Mononuclear cell (primary cell): Measurements from ENCODE around the gene FOXK1. TPM values are rescaled to one million over a fixed set of nuclear protein-coding genes. Genes with fewer than 3 reads are reported as not detected.
A peak's percentile ranks its signal among the peaks of the same experiment; 100 is the strongest.

ENCODE experiments used
- H3K27me3 ChIP-seq: 2 replicates; pipeline ENCODE4 v1.6.0; 2011; ENCODE audit warnings: low read length, control low read depth; ENCODE audit not compliant: insufficient read depth
- H3K4me1 ChIP-seq: 2 replicates; pipeline ENCODE4 v1.5.1; 2011; ENCODE audit warnings: mild to moderate bottlenecking, low read length, control low read depth; ENCODE audit not compliant: insufficient read depth
- H3K4me3 ChIP-seq: 2 replicates; pipeline ENCODE4 v1.5.1; 2011; ENCODE audit warnings: mild to moderate bottlenecking, low read length, moderate library complexity
- H3K9me3 ChIP-seq: 2 replicates; pipeline ENCODE4 v1.5.1; 2011; ENCODE audit warnings: low read depth, mild to moderate bottlenecking, control low read depth, low read length
- total RNA-seq: library from RNA; depleted of rRNA; stranded (reverse); fragments of >200 nt; gene quantifications from one replicate; pipeline ENCODE4 v1.2.3, GENCODE V29; 2012

Gene FOXK1
- total RNA-seq, 1 donor = 41.5 TPM

DNA sequence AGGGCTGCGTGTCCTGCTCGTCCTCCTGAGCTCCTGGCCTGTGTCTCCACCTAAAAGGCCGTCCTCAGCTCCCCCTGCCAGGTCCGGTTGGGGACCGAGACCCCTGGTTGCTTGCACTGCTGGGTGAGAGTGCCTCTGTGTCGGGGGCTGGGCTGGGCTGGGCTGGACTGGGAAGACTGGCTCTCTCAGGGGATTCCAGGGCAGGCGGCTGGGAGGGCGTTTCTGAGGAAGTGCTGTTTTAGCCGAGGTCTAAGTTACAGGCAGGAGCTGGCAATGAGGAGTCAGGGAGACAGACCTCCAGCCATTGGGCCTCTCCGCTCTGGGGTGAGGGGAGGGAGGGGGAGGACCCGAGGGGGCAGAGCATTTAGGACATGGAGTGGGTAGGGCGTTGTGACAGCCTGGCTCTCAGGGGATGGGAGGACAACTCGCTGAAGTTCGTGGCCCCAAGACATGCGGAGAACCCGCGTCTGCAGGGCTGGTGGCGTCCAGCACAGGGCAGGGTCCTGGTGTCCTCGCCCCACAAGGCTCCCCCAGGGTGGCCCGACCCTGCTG lies 20.9 kb downstream of the FOXK1 start:
- no peaks in the 10 kb centered on the region for H3K9me3 ChIP-seq
- H3K4me3 ChIP-seq = no peak overlapping the region
- H3K4me1 ChIP-seq = peaks cover 31% of the 10 kb centered on the region
- H3K27me3 ChIP-seq = no peaks in the 10 kb centered on the region

DNA sequence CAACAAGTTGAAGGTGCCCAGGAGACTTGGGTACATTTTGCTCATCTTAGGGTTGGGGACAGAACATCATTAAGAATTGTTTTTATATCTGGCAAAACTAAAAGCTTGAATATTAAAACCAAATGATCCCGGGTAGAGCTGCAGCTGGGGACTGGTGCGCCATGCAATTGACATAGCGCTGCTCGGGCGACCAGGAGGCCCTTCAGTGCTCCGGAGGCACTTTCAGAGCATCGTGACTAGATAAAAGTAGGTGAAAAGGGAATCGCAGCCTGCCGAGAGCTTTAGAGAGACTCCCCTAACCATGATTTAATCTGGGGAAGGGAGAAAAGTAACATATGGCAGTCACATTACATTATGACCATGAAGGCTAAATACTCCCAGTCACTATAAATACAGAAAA lies 21.4 kb downstream of the FOXK1 start:
- H3K4me3 ChIP-seq = no peak overlapping the region
- peaks cover 31% of the 10 kb centered on the region for H3K4me1 ChIP-seq
- no peaks in the 10 kb centered on the region for H3K9me3 ChIP-seq
- no peaks in the 10 kb centered on the region for H3K27me3 ChIP-seq

GRCh38 chr7:4706384-4707216 lies 24.5 kb downstream of the FOXK1 start:
- Histone ChIP-seq H3K4me3 (no peak overlapping the region), H3K4me1 (peaks cover 40% of the 10 kb centered on the region), H3K27me3 (no peaks in the 10 kb centered on the region), H3K9me3 (no peaks in the 10 kb centered on the region)

DNA sequence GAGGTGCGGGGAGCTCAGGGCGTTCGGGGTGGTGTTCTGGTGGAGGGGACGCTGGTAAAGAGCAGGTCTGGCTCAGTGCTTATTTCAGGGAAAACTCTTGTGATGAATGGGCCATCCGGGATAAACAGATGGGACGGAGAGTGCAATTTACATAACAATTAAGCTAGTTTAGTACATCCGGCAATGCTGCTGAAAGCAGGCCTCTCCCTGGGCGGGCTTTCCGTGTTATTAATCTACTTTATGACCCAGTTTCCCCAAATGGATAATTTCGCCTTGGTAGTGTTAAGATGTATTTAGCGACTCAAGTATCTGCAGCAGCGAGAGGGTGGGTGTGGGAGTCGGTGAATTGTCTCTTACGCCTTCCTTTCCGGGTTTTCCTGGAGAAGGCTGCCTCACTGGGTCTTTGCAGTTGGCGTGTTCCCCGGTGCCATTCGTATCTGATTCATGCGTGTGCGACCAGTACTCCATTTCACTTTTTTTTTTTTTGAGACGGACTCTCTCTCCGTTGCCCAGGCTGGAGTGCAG lies 25.2 kb downstream of the FOXK1 start:
- Histone ChIP-seq H3K4me3 (no peak overlapping the region), H3K27me3 (no peaks in the 10 kb centered on the region), H3K4me1 (peaks cover 46% of the 10 kb centered on the region), H3K9me3 (no peaks in the 10 kb centered on the region)

DNA sequence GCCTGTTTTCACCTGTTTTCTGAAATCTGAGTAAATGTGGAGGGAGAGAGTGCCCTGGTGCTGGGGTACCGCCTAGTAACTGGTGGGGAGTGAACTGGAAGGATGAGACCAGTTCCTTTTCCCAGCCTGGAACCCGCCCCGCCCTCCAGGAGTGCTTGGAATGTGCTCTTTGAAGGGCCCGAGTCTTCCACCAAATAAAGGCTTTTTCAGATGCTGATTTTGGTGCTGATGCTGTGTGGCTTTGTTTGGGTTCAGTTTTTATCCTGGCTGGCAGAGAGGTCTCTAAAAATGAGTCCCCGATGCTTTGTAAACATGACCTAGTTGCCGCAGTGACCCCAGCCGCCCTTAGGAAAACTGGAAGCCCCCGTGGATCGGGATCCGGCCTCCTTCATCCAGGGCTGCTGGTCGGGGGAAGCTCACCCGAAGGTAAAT lies 25.9 kb downstream of the FOXK1 start:
- Histone ChIP-seq H3K27me3 (no peaks in the 10 kb centered on the region), H3K4me3 (no peak overlapping the region), H3K9me3 (no peaks in the 10 kb centered on the region), H3K4me1 (peaks cover 54% of the 10 kb centered on the region)

DNA sequence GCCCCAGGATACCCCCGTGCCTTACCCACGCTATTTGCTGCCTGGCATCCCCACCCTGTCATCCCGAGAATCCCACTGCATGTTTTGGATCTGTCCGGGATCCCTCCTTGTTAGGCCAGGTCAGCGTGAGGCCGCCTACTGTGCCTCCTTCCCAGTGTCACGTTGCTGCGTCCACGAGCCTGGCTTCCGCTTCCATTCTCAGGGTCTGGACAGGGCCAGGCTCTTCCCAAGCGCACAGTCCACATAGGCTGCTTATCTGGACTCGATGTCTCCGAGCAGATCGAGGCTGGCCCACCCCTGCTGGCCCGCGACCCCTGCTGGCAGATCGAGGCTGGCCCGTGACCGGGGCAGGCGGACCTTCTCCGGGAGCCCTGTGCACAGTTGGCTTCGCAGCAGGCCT lies 27.1 kb downstream of the FOXK1 start:
- Histone ChIP-seq H3K27me3 (no peaks in the 10 kb centered on the region), H3K9me3 (no peaks in the 10 kb centered on the region)

DNA sequence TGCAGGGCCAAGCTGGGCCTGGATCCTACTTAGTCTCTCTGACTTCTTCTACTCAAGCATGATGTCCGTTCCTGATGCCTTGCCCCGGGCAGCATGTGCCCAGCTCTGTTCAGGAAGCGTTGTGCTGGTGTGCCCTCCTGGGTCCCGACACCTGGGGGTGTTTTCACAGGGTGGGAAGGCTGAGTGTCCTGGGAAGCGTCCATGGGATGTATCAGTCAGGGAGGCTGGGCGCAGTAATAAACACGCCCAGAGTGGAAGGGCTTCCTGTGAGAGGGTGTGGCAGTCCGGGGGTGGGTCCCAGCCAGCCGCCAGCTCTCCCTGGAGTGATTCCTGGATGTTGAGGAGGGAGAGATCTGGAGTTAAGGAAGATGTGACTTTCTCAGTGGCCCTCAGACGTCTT lies 29.0 kb downstream of the FOXK1 start:
- Histone ChIP-seq H3K4me1 (peaks cover 69% of the 10 kb centered on the region), H3K9me3 (no peaks in the 10 kb centered on the region), H3K4me3 (no peak overlapping the region), H3K27me3 (no peaks in the 10 kb centered on the region)

More for the DNA sequence above, 27.1 kb downstream of the FOXK1 start:
- no peak overlapping the region for H3K4me3 ChIP-seq
- H3K4me1 ChIP-seq = peaks cover 66% of the 10 kb centered on the region

DNA sequence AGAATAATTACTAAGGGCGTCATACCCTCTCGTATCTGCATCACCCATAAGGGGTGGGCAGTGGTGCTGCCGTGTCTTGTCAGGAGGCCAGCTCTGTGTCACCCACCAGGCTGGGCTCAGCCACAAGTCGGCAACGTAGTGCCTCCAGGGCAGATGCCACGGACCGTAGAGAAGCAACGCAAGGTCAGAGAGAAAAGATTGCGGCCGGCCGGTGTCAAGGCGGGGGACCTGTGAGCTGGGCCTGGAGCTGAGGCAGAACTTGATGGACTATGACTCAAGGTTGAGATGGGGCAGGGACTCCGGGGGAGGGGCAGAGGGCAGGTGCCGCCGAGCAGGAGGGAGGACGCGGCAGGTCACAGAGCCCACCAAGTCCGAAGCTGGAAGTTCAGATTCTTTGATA lies 29.5 kb downstream of the FOXK1 start:
- peaks cover 68% of the 10 kb centered on the region for H3K4me1 ChIP-seq
- H3K9me3 ChIP-seq = no peaks in the 10 kb centered on the region
- H3K4me3 ChIP-seq = no peak overlapping the region
- no peaks in the 10 kb centered on the region for H3K27me3 ChIP-seq

- Histone ChIP-seq H3K9me3 (no peaks in the 10 kb centered on the region), H3K4me3 (no peak overlapping the region), H3K27me3 (no peaks in the 10 kb centered on the region), H3K4me1 (peaks cover 59% of the 10 kb centered on the region)
Measured at GRCh38 chr7:4712281-4713182, 30.4 kb downstream of the FOXK1 start.

- Histone ChIP-seq H3K4me3 (no peak overlapping the region), H3K27me3 (no peaks in the 10 kb centered on the region), H3K9me3 (no peaks in the 10 kb centered on the region), H3K4me1 (peaks cover 58% of the 10 kb centered on the region)
Measured at GRCh38 chr7:4713183-4713784, 31.2 kb downstream of the FOXK1 start.

GRCh38 chr7:4714161-4714700 lies 32.1 kb downstream of the FOXK1 start:
- Histone ChIP-seq H3K9me3 (no peaks in the 10 kb centered on the region), H3K4me3 (no peak overlapping the region), H3K4me1 (peaks cover 58% of the 10 kb centered on the region), H3K27me3 (no peaks in the 10 kb centered on the region)

GRCh38 chr7:4714767-4715409 lies 32.8 kb downstream of the FOXK1 start:
- H3K4me1 ChIP-seq = peaks cover 58% of the 10 kb centered on the region
- peak overlapping the region; percentile 6 for H3K4me3 ChIP-seq
- H3K9me3 ChIP-seq = no peaks in the 10 kb centered on the region
- no peaks in the 10 kb centered on the region for H3K27me3 ChIP-seq

GRCh38 chr7:4715410-4715776 lies 33.3 kb downstream of the FOXK1 start:
- H3K27me3 ChIP-seq = no peaks in the 10 kb centered on the region
- H3K4me1 ChIP-seq = peaks cover 54% of the 10 kb centered on the region
- peak overlapping the region; percentile 6 for H3K4me3 ChIP-seq
- H3K9me3 ChIP-seq = no peaks in the 10 kb centered on the region
